ENCODE results near the gene IGSF21.

Gene IGSF21

GRCh38 chr1:18166341-18166740 is 58.7 kb downstream of the IGSF21 start:
- no peak for DNase-seq (ENCODE audit: low read depth)
- no peak overlapping the region for H3K4me3 ChIP-seq (ENCODE audit: low read depth, low read length)
- TF ChIP-seq CTCF (IDR thresholded peaks at IDR 0.05; ENCODE audit: insufficient read depth, low read depth, low read length, missing control alignments): no peak

GRCh38 chr1:18166929-18167328 is 59.3 kb downstream of the IGSF21 start:
- DNase-seq (ENCODE audit: low read depth): no peak
- TF ChIP-seq CTCF (IDR thresholded peaks at IDR 0.05; ENCODE audit: insufficient read depth, low read depth, low read length, missing control alignments): no peak
- H3K4me3 ChIP-seq (ENCODE audit: low read depth, low read length): no peak overlapping the region

- TF ChIP-seq CTCF (IDR thresholded peaks at IDR 0.05; ENCODE audit: insufficient read depth, low read depth, low read length, missing control alignments): no peak
- no peak for DNase-seq (ENCODE audit: low read depth)
- no peak overlapping the region for H3K4me3 ChIP-seq (ENCODE audit: low read depth, low read length)
Observed at GRCh38 chr1:18170444-18170843, 62.8 kb downstream of the IGSF21 start.

- H3K4me3 ChIP-seq (ENCODE audit: low read depth, low read length): no peak overlapping the region
- TF ChIP-seq CTCF (IDR thresholded peaks at IDR 0.05; ENCODE audit: insufficient read depth, low read depth, low read length, missing control alignments): no peak
- DNase-seq (ENCODE audit: low read depth): no peak
Observed at GRCh38 chr1:18174037-18174436, 66.4 kb downstream of the IGSF21 start.

GRCh38 chr1:18175051-18175450 is 67.5 kb downstream of the IGSF21 start:
- TF ChIP-seq CTCF (IDR thresholded peaks at IDR 0.05; ENCODE audit: insufficient read depth, low read depth, low read length, missing control alignments): no peak
- no peak for DNase-seq (ENCODE audit: low read depth)
- no peak overlapping the region for H3K4me3 ChIP-seq (ENCODE audit: low read depth, low read length)

GRCh38 chr1:18175530-18176377 is 68.2 kb downstream of the IGSF21 start:
- no peak for TF ChIP-seq CTCF (IDR thresholded peaks at IDR 0.05; ENCODE audit: insufficient read depth, low read depth, low read length, missing control alignments)
- no peak for DNase-seq (ENCODE audit: low read depth)
- no peak overlapping the region for H3K4me3 ChIP-seq (ENCODE audit: low read depth, low read length)

- H3K4me3 ChIP-seq (ENCODE audit: low read depth, low read length): no peak overlapping the region
- DNase-seq (ENCODE audit: low read depth): no peak
- TF ChIP-seq CTCF (IDR thresholded peaks at IDR 0.05; ENCODE audit: insufficient read depth, low read depth, low read length, missing control alignments): no peak
Observed at GRCh38 chr1:18176619-18177018, 69.0 kb downstream of the IGSF21 start.

Measured in GM12865 (cell line).